ENCODE results near the gene PEDS1. TPM values are rescaled to one million over a fixed set of nuclear protein-coding genes. Genes with fewer than 3 reads are reported as not detected.

The PEDS1 gene
- total and polyA plus RNA-seq, 4 donors: 21.9 to 43.4 (median 34.4) TPM

DNA sequence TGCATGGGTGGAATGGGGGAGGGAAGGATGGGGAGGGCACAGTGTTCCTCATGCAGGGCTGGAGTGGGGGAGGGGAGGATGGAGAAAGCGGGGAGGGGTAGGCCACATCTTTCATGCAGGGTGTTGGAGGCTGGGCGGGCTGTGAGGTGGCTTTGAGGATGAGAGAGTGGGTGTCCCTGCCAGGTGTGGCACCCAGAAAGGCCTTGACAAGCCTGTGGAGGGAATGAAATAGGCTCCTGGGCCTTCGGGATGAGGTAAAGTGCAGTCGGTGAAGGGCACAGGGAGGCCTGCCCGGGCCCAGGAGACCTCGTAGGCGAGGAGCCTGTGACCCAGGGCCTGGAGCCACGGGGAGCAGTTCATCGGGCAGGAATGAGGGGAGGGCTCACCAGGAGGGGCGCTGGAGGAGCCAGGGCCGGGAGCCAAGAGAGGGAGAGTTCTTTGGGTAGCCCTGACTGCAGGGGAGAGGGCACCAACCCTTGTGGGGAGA lies 44.7 kb upstream of the PEDS1 start:
- no peak for TF ChIP-seq CTCF (IDR thresholded peaks at IDR 0.05; ENCODE audit: control extremely low read depth, extremely low read depth)
- no peak overlapping the region for H3K4me3 ChIP-seq
- peaks cover 0 to 2% (median under 1%) of the 10 kb centered on the region in 4 donors for H3K9me3 ChIP-seq (ENCODE audit: control insufficient read depth in 4 of 4, insufficient read depth in 3 of 4, low read length in 3 of 4)
- no peak overlapping the region for H3K9ac ChIP-seq (ENCODE audit: insufficient read depth in 1 of 2, low read length in 2 of 2)
- no peak for DNase-seq
- H3K36me3 ChIP-seq (ENCODE audit: control insufficient read depth in 4 of 4, insufficient read depth in 4 of 4, low read length in 4 of 4): peaks cover 0 to 26% (median 16%) of the 10 kb centered on the region in 4 donors
- WGBS, 2 donors: 64 to 72% methylated on average over 11 of the region's 11 CpGs
- no peaks in the 10 kb centered on the region for H3K27me3 ChIP-seq (ENCODE audit: control insufficient read depth in 3 of 3, insufficient read depth in 3 of 3, low read length in 2 of 3)
- H3K27ac ChIP-seq (ENCODE audit: low read depth in 1 of 2, low read length in 1 of 2): no peak overlapping the region
- ATAC-seq (ENCODE audit: insufficient read depth, low FRiP score): no peak
- peaks cover 0 to 24% (median 10%) of the 10 kb centered on the region in 5 donors for H3K4me1 ChIP-seq (ENCODE audit: control insufficient read depth in 5 of 5, insufficient read depth in 5 of 5, low read length in 5 of 5)

DNA sequence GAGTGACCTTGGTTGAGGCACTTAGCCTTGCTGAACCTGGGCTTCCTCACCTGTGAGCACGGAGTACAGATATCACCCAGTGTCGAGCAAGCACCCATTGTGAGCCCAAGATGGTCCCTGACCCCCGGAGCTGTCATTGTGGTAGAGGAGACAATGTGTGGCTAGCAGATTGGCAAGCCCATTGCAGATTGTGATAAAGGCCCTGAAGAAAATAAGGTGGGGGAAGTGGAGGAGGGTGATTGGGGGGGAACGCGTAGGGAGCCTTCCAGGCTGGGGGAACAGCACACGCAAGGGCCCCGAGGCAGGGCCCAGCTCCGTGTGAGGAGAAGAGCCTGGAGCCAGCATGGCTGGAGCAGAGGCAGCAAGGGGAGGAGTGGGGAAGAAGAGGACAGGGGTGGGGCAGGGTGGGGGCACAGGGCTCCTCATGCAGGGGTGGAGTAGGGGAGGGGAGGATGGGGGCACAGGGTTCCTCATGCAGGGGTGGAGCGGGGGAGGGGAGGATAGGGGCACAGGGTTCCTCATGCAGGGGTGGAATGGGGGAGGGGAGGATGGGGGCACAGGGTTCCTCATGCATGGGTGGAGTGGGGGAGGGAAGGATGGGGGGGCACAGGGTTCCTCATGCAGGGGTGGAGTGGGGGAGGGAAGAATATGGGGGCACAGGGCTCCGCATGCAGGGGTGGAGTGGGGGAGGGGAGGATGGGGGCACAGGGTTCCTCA lies 44.1 kb upstream of the PEDS1 start:
- no peaks in the 10 kb centered on the region for H3K27me3 ChIP-seq (ENCODE audit: control insufficient read depth in 3 of 3, insufficient read depth in 3 of 3, low read length in 2 of 3)
- H3K27ac ChIP-seq (ENCODE audit: low read depth in 1 of 2, low read length in 1 of 2): peak overlapping the region in 1 of 2 donors; percentile 37
- H3K4me3 ChIP-seq: no peak overlapping the region
- DNase-seq (no peak), ATAC-seq (ENCODE audit: insufficient read depth, low FRiP score) (no peak)
- peaks cover 0 to 32% (median 20%) of the 10 kb centered on the region in 4 donors for H3K36me3 ChIP-seq (ENCODE audit: control insufficient read depth in 4 of 4, insufficient read depth in 4 of 4, low read length in 4 of 4)
- WGBS, 2 donors: 81 to 83% methylated on average over 9 to 10 of the region's 10 CpGs
- no peaks in the 10 kb centered on the region for H3K9me3 ChIP-seq (ENCODE audit: control insufficient read depth in 4 of 4, insufficient read depth in 3 of 4, low read length in 3 of 4)
- no peak for TF ChIP-seq CTCF (IDR thresholded peaks at IDR 0.05; ENCODE audit: control extremely low read depth, extremely low read depth)
- peaks cover 0 to 28% (median 10%) of the 10 kb centered on the region in 5 donors for H3K4me1 ChIP-seq (ENCODE audit: control insufficient read depth in 5 of 5, insufficient read depth in 5 of 5, low read length in 5 of 5)
- H3K9ac ChIP-seq (ENCODE audit: insufficient read depth in 1 of 2, low read length in 2 of 2): no peak overlapping the region

DNA sequence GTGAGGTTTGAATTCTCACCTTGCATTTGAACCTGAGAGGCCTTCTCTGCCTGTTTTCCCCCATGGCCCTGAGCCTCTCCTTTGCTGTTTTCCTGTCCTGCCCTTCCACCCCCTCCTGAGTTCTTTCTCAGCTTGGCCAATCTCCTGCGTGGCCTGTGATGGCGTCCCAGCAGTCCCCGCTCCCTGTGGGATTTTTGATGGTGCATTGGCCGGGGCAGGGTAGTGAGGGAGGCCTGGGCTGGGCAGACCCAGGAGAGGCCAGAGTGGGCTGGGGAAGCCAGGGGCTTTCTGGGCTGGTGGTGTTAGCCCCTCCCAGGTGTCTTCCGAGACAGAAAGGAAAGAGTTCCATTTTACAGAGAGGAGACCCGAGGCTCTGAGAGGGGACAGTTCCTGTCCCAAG lies 43.4 kb upstream of the PEDS1 start:
- Histone ChIP-seq H3K4me3 (no peak overlapping the region), H3K27me3 (ENCODE audit: control insufficient read depth in 3 of 3, insufficient read depth in 3 of 3, low read length in 2 of 3) (no peaks in the 10 kb centered on the region), H3K36me3 (ENCODE audit: control insufficient read depth in 4 of 4, insufficient read depth in 4 of 4, low read length in 4 of 4) (peaks cover 0 to 37% (median 20%) of the 10 kb centered on the region in 4 donors), H3K9me3 (ENCODE audit: control insufficient read depth in 4 of 4, insufficient read depth in 3 of 4, low read length in 3 of 4) (no peaks in the 10 kb centered on the region), H3K9ac (ENCODE audit: insufficient read depth in 1 of 2, low read length in 2 of 2) (no peak overlapping the region), H3K27ac (ENCODE audit: low read depth in 1 of 2, low read length in 1 of 2) (peak overlapping the region in 1 of 2 donors; percentile 10), H3K4me1 (ENCODE audit: control insufficient read depth in 5 of 5, insufficient read depth in 5 of 5, low read length in 5 of 5) (peaks cover 0 to 28% (median 10%) of the 10 kb centered on the region in 5 donors)
- TF ChIP-seq CTCF (IDR thresholded peaks at IDR 0.05; ENCODE audit: control extremely low read depth, extremely low read depth): no peak
- 85 to 88% methylated on average over 6 of the region's 6 CpGs for WGBS, 2 donors
- ATAC-seq (ENCODE audit: insufficient read depth, low FRiP score) (no peak), DNase-seq (no peak)

All from lung (tissue), 12 donors.